NT2/D1 (cell line): ENCODE measurements around the gene GTSE1.

Source experiments
- DNase-seq: peaks from one replicate; pipeline ENCODE4 v3.0.0-alpha.2; 2011; ENCODE audit warnings: low read depth, low spot score
- H3K27me3 ChIP-seq: 2 replicates; pipeline ENCODE4 v1.6.0; 2011; ENCODE audit warnings: mild to moderate bottlenecking; ENCODE audit not compliant: insufficient read length, insufficient read depth
- H3K36me3 ChIP-seq: 2 replicates; pipeline ENCODE4 v1.6.1; 2011; ENCODE audit warnings: mild to moderate bottlenecking, low read length, mixed read lengths; ENCODE audit not compliant: insufficient read depth, insufficient read length
- H3K4me1 ChIP-seq: 2 replicates; pipeline ENCODE4 v1.5.1; 2011; ENCODE audit not compliant: insufficient read depth, insufficient read length
- H3K4me3 ChIP-seq: 2 replicates; pipeline ENCODE4 v1.5.1; 2011; ENCODE audit warnings: low read depth; ENCODE audit not compliant: insufficient read length
- H3K9ac ChIP-seq: 2 replicates; pipeline ENCODE4 v1.6.0; 2011; ENCODE audit warnings: low read depth; ENCODE audit not compliant: insufficient read length
- H3K9me3 ChIP-seq: 2 replicates; pipeline ENCODE4 v1.5.1; 2011; ENCODE audit warnings: mild to moderate bottlenecking, low read length; ENCODE audit not compliant: insufficient read depth
- SUZ12 ChIP-seq: IDR thresholded peaks from 2 replicates; pipeline ENCODE4 v1.6.1; 2011; ENCODE audit not compliant: insufficient read length, insufficient read depth; ENCODE audit errors: extremely low read depth
- YY1 ChIP-seq: IDR thresholded peaks from 2 replicates; pipeline ENCODE4 v1.6.1; 2011; ENCODE audit not compliant: insufficient read length, insufficient read depth
- ZNF274 ChIP-seq: IDR thresholded peaks from 2 replicates; pipeline ENCODE4 v1.6.1; 2011; ENCODE audit warnings: mild to moderate bottlenecking, low read depth, low read length

Gene GTSE1

DNA sequence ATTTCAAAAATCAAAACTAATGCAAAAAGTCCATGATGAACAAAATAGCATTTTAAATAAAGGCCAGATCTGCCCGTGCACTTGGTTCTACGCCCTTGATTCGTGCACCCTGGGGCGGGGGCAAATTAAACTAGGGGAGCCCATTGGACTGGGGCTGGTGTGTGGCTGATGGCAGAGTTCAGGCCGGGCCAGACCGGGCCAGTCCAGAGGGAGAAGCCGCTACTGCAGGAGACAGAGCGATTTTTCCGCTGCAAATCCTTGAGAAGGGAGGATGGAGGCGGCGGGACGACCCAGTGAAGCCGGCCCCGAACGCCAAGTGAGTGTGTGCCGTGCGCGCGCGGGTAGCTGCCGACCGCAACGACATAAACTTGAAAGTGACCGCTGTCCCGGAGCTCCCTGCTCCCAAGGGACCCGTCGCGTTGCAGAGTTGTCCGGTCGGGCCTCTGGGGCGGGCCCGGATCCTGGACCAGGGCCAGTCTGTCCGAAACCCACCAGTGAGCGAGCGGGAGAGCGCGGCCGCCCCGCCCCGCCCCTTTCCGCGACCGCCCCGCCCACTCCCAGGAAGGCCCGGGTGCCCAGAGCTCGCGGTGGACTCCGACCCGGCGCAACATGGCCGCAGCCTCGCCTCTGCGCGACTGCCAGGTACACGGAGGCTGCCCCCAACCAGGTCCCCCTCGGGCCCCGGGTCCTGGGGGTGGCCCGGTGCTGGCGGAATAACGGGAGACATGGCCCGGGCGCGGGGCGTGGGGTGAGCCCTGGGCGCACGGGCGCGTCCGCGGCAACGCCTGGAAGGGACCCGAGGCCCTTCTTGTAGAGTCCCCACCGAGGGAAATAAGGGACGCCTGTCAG, 29.0 kb upstream of the GTSE1 start, which contains the start of gene TTC38:
TTC38 (plus strand) TSS at position 578 of the 849 bp plus-strand sequence; CDS start at position 610, 32 bp downstream.
- Histone ChIP-seq H3K27me3 (peaks cover 28% of the 10 kb centered on the region), H3K4me3 (peak within 1 kb of the TSS; percentile 67), H3K9me3 (peaks cover 24% of the 10 kb centered on the region; the same call in 1 of the 2 replicates), H3K9ac (peak within 1 kb of the TSS; percentile 72), H3K4me1 (peaks cover 2% of the 10 kb centered on the region), H3K36me3 (peaks cover 15% of the 10 kb centered on the region)
- TF ChIP-seq YY1, result no peak
- no peak for TF ChIP-seq SUZ12
- TF ChIP-seq ZNF274, result no peak
- DNase-seq, result peak; percentile 25

DNA sequence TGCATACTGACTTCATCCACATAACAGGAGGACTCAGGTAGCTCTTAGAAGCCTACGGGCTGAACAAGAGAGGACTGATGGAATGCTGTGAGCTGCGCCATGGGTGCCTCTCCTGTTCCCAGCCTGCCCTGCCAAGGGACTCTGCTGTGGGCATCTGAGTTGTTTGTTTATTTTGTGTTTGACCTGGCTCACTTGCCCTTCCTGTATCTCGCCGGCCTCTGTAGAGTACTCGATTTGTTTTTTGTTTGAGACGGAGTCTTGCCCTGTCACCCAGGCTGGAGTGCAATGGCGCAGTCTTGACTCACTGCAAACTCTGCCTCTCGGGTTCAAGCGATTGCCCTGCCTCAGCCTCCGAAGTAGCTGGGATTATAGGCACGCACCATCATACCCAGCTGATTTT, 27.1 kb upstream of the GTSE1 start:
- TF ChIP-seq YY1, result no peak
- no peak for TF ChIP-seq SUZ12
- no peak for TF ChIP-seq ZNF274
- no peak for DNase-seq
- Histone ChIP-seq H3K36me3 (peaks cover 33% of the 10 kb centered on the region), H3K9me3 (peaks cover 13% of the 10 kb centered on the region; the same call in 1 of the 2 replicates), H3K27me3 (peaks cover 15% of the 10 kb centered on the region), H3K9ac (no peak overlapping the region), H3K4me1 (peaks cover 2% of the 10 kb centered on the region), H3K4me3 (no peak overlapping the region)

DNA sequence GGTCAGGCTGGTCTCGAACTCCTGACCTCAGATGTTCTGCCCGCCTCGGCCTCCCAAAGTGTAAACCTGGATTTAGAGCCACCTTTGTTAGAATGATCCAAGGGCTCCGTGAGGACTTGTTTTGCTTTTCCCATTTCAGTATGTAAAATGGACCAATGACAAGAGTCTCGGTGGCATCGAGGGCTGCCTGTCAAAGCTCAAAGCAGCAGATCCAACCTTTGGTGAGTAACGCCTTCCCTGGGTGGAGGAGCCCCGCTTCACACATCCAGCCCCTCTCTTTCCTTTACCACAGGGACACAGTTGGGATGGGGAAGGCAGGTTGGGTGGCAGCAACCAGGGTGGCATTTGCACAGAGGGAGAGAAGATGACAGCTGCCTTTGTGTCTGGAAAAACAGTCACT, 24.5 kb upstream of the GTSE1 start:
- H3K4me1 ChIP-seq, result peaks cover 2% of the 10 kb centered on the region
- no peak overlapping the region for H3K9ac ChIP-seq
- TF ChIP-seq YY1 (no peak), ZNF274 (no peak), SUZ12 (no peak)
- peaks cover 8% of the 10 kb centered on the region; the same call in 1 of the 2 replicates for H3K9me3 ChIP-seq
- H3K36me3 ChIP-seq, result peaks cover 50% of the 10 kb centered on the region
- H3K4me3 ChIP-seq, result no peak overlapping the region
- no peak for DNase-seq
- peaks cover 2% of the 10 kb centered on the region for H3K27me3 ChIP-seq

GRCh38 chr22:46272762-46273431, 23.8 kb upstream of the GTSE1 start:
- Histone ChIP-seq H3K4me3 (no peak overlapping the region), H3K9me3 (peaks cover 8% of the 10 kb centered on the region; the same call in 1 of the 2 replicates), H3K9ac (no peak overlapping the region), H3K27me3 (no peaks in the 10 kb centered on the region), H3K36me3 (peaks cover 55% of the 10 kb centered on the region), H3K4me1 (peaks cover 2% of the 10 kb centered on the region)
- DNase-seq, result no peak
- TF ChIP-seq YY1 (no peak), SUZ12 (no peak), ZNF274 (no peak)

DNA sequence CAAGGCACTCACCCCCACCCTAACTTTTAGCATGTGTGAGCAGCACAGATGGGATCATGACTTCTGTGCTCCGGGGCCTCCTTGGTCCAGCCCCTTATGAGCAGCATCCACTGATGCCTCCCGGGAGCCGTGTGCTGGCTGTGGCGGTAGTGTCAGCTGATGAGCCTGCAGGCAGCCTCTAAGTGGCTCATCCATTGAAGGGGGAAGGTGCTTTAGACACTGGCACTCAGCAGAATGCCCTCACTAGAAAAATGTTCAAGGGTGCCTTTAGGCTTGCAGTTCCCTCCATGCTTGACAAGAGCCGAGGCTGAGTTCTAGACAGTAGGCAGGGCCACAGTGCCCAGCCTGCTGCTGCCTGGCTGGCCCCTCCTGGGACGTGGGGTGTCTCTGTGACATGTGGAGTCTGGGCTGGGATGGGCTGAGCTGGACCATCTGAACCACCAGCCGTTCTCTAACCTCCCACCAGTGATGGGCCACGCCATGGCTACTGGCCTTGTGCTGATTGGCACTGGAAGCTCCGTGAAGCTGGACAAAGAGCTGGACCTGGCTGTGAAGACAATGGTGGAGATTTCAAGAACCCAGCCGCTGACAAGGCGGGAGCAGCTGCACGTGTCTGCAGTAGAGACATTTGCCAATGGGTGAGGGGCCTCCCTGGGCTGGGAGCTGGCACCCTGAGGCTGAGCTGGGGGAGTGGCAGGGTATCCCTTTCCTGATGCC, 23.1 kb upstream of the GTSE1 start:
- H3K36me3 ChIP-seq, result peaks cover 62% of the 10 kb centered on the region
- no peak for DNase-seq
- no peak for TF ChIP-seq SUZ12

DNA sequence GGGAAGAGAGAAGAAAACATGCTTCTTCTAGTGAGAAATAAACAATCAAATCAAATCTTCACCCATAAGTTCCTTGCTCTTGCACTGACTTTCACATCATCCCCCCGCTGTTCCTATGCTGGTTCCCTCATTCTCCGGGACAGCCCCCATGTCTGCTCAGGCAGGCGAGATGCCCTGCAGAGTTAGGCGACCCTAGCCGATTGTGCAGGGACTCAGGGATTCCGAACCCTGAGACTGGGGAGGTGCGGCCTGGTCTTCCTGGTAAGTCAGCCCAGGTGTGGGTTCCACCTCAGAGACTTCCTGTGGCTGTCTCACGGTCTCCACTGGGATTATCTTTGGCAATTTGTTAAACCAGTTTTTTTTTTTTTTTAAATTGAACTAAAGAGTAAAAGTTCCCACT, 22.3 kb upstream of the GTSE1 start:
- DNase-seq, result no peak
- H3K9ac ChIP-seq, result no peak overlapping the region
- no peak overlapping the region for H3K4me3 ChIP-seq
- H3K27me3 ChIP-seq, result no peaks in the 10 kb centered on the region
- peaks cover 8% of the 10 kb centered on the region; the same call in 1 of the 2 replicates for H3K9me3 ChIP-seq
- TF ChIP-seq SUZ12 (no peak), YY1 (no peak), ZNF274 (no peak)
- H3K36me3 ChIP-seq, result peaks cover 68% of the 10 kb centered on the region
- H3K4me1 ChIP-seq, result no peaks in the 10 kb centered on the region

More for the DNA sequence above, 23.1 kb upstream of the GTSE1 start:
- H3K27me3 ChIP-seq, result no peaks in the 10 kb centered on the region
- no peaks in the 10 kb centered on the region for H3K4me1 ChIP-seq
- no peak overlapping the region for H3K9ac ChIP-seq
- peaks cover 8% of the 10 kb centered on the region; the same call in 1 of the 2 replicates for H3K9me3 ChIP-seq
- H3K4me3 ChIP-seq, result no peak overlapping the region
